Gastroesophageal sphincter (tissue), 4 donors: ENCODE data around the gene FRMD6. TPM values are rescaled to one million over a fixed set of nuclear protein-coding genes. Genes with fewer than 3 reads are reported as not detected.

Experiments used
- ATAC-seq: fragments of 150-250 bp; one replicate; pipeline ENCODE4 v1.9.1; 2016; ENCODE audit warnings: mild to moderate bottlenecking, moderate library complexity
- H3K27ac ChIP-seq, 4 donors: fragments of 200-600 bp; sonication (generic) in 3 of 4; 1 replicate in 3 of 4; 2 replicates in 1 of 4; pipeline ENCODE4 v1.5.1; 2016 to 2019
- H3K27me3 ChIP-seq: fragments of 200-600 bp; sonication (generic); one replicate; pipeline ENCODE4 v1.5.1; 2019
- H3K36me3 ChIP-seq, 2 donors: fragments of 200-600 bp; sonication (generic); one replicate each; pipeline ENCODE4 v1.5.1; 2019; ENCODE audit warnings: control low read depth in 1 of 2
- H3K4me1 ChIP-seq, 3 donors: fragments of 200-600 bp; sonication (generic); 1 replicate in 2 of 3; 2 replicates in 1 of 3; pipeline ENCODE4 v1.5.1; 2016 to 2019; ENCODE audit warnings: control low read depth in 2 of 3
- H3K4me3 ChIP-seq, 2 donors: fragments of 200-600 bp; sonication (generic); one replicate each; pipeline ENCODE4 v1.5.1; 2019; ENCODE audit warnings: mild to moderate bottlenecking in 1 of 2, moderate library complexity in 1 of 2
- H3K9me3 ChIP-seq, 3 donors: fragments of 200-600 bp; sonication (generic); one replicate each; pipeline ENCODE4 v1.5.1; 2017 to 2019; ENCODE audit warnings: control low read depth in 2 of 3
- CTCF ChIP-seq, 4 experiments: fragments of 200-600 bp in 2 of 4; fragments of 450-650 bp in 2 of 4; sonication (generic) in 1 of 4; IDR thresholded peaks; one replicate each; pipeline ENCODE4 v1.5.1; 2017 to 2019; ENCODE audit warnings: antibody characterized with exemption in 4 of 4, mild to moderate bottlenecking in 2 of 4, moderate library complexity in 2 of 4
- EP300 ChIP-seq: sonication (generic); formaldehyde crosslinking; IDR thresholded peaks from one replicate; pipeline ENCODE4 v1.6.1; 2017; ENCODE audit warnings: antibody characterized with exemption, mild to moderate bottlenecking
- POLR2A ChIP-seq, 2 donors: fragments of 450-650 bp; IDR thresholded peaks; one replicate each; pipeline ENCODE4 v1.6.1; 2017; ENCODE audit warnings: antibody characterized with exemption in 2 of 2, mild to moderate bottlenecking in 2 of 2, moderate library complexity in 1 of 2
- POLR2AphosphoS5 ChIP-seq: sonication (generic); formaldehyde crosslinking; IDR thresholded peaks from one replicate; pipeline ENCODE4 v1.6.1; 2017; ENCODE audit warnings: antibody characterized with exemption
- WGBS, 2 donors: methylation state at CpG; one replicate each; pipeline ENCODE4 v1.1.5; 2018; ENCODE audit warnings: low coverage in 1 of 2; 5-methylcytosine and 5-hydroxymethylcytosine counted together
- total RNA-seq, 4 donors: library from RNA; depleted of rRNA; stranded (reverse); fragments of >200 nt; gene quantifications; one replicate each; pipeline ENCODE4 v1.1.0, GENCODE V29; 2016

FRMD6 gene
- total RNA-seq, 4 donors from 2014 or later, result 42.5 to 68.6 (median 53.9) TPM

- H3K4me1 ChIP-seq, result peaks cover 3 to 80% (median 3%) of the 10 kb centered on the region in 3 donors
- WGBS, 2 donors, result 49 to 56% methylated on average over 4 of the region's 4 CpGs
- ATAC-seq, result no peak
- H3K4me3 ChIP-seq, result peak overlapping the region; percentile 18 to 85
- no peaks in the 10 kb centered on the region for H3K36me3 ChIP-seq
- H3K9me3 ChIP-seq, result no peaks in the 10 kb centered on the region
- no peaks in the 10 kb centered on the region for H3K27me3 ChIP-seq
- peak overlapping the region; percentile 84 to 99 (median 98) for H3K27ac ChIP-seq
- TF ChIP-seq POLR2AphosphoS5 (no peak), CTCF (IDR thresholded peaks at IDR 0.05) (no peak), EP300 (no peak), POLR2A (IDR thresholded peaks at IDR 0.05) (no peak)
Measured at GRCh38 chr14:51653775-51654532, 2.2 kb downstream of the FRMD6 start.

GRCh38 chr14:51654533-51654845, 2.8 kb downstream of the FRMD6 start:
- Histone ChIP-seq H3K4me1 (peaks cover 3 to 77% (median 3%) of the 10 kb centered on the region in 3 donors), H3K36me3 (no peaks in the 10 kb centered on the region), H3K27me3 (no peaks in the 10 kb centered on the region), H3K4me3 (peak overlapping the region in 1 of 2 donors; percentile 9), H3K27ac (peak overlapping the region in 2 of 4 donors; percentile 97 to 99), H3K9me3 (no peaks in the 10 kb centered on the region)
- TF ChIP-seq POLR2AphosphoS5 (no peak), CTCF (IDR thresholded peaks at IDR 0.05) (no peak), POLR2A (IDR thresholded peaks at IDR 0.05) (no peak), EP300 (no peak)
- WGBS, 2 donors, result 43 to 73% methylated on average over 1 of the region's 1 CpG
- ATAC-seq, result no peak

- Histone ChIP-seq H3K27me3 (no peaks in the 10 kb centered on the region), H3K9me3 (no peaks in the 10 kb centered on the region), H3K27ac (no peak overlapping the region), H3K4me3 (no peak overlapping the region), H3K4me1 (peaks cover 3 to 80% (median 3%) of the 10 kb centered on the region in 3 donors), H3K36me3 (no peaks in the 10 kb centered on the region)
- TF ChIP-seq CTCF (IDR thresholded peaks at IDR 0.05) (no peak), POLR2A (IDR thresholded peaks at IDR 0.05) (no peak), EP300 (no peak)
- no peak for ATAC-seq
- WGBS, 2 donors, result 70 to 100% methylated on average over 1 of the region's 1 CpG
Measured at GRCh38 chr14:51657762-51658161, 6.1 kb downstream of the FRMD6 start.

GRCh38 chr14:51658441-51659173, 6.9 kb downstream of the FRMD6 start:
- no peaks in the 10 kb centered on the region for H3K36me3 ChIP-seq
- 61 to 82% methylated on average over 6 of the region's 6 CpGs for WGBS, 2 donors
- no peak for TF ChIP-seq EP300
- TF ChIP-seq POLR2AphosphoS5, result no peak
- no peak for TF ChIP-seq CTCF (IDR thresholded peaks at IDR 0.05)
- TF ChIP-seq POLR2A (IDR thresholded peaks at IDR 0.05), result no peak
- H3K9me3 ChIP-seq, result no peaks in the 10 kb centered on the region
- H3K4me1 ChIP-seq, result peaks cover 3 to 72% (median 3%) of the 10 kb centered on the region in 3 donors
- H3K27ac ChIP-seq, result no peak overlapping the region
- H3K4me3 ChIP-seq, result no peak overlapping the region
- no peak for ATAC-seq
- H3K27me3 ChIP-seq, result no peaks in the 10 kb centered on the region
